ENCODE data around the gene NEUROD1.

The NEUROD1 gene

DNA sequence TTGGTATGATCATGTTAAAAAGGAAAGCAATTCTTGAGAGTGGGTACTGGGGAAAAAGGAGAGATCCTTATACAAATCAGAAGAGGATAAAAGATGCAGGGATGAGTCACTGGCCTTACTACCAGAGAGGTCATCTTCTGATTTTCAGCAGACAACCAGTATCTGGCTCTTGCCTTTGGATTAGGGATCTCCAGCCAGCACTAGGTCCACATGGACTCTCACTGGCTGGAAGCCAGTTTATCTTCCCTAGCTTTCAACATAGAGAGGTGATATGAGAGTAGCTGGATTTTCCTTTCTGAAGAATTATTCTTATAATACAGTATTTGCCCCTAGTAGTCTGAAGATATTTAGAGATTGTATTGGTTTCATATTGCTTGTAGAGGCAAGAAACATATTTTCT lies 53.6 kb downstream of the NEUROD1 start:
- H3F3A ChIP-seq (ENCODE audit: insufficient read depth, low read length) = no peaks in the 10 kb centered on the region
- H3K9me2 ChIP-seq (replicated peaks; ENCODE audit: insufficient read depth, low read length) = no peaks in the 10 kb centered on the region
- no peak overlapping the region for H3K4me2 ChIP-seq (ENCODE audit: low read depth, low read length)
- TF ChIP-seq, protein P1, sequence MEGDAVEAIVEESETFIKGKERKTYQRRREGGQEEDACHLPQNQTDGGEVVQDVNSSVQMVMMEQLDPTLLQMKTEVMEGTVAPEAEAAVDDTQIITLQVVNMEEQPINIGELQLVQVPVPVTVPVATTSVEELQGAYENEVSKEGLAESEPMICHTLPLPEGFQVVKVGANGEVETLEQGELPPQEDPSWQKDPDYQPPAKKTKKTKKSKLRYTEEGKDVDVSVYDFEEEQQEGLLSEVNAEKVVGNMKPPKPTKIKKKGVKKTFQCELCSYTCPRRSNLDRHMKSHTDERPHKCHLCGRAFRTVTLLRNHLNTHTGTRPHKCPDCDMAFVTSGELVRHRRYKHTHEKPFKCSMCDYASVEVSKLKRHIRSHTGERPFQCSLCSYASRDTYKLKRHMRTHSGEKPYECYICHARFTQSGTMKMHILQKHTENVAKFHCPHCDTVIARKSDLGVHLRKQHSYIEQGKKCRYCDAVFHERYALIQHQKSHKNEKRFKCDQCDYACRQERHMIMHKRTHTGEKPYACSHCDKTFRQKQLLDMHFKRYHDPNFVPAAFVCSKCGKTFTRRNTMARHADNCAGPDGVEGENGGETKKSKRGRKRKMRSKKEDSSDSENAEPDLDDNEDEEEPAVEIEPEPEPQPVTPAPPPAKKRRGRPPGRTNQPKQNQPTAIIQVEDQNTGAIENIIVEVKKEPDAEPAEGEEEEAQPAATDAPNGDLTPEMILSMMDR (IDR thresholded peaks at IDR 0.05; ENCODE audit: low read length) = no peak
- TF ChIP-seq EZH2phosphoT487 (IDR thresholded peaks at IDR 0.05; ENCODE audit: low read length) (no peak), EZH2 (optimal IDR thresholded peaks at IDR 0.05; ENCODE audit: low read depth, low read length) (no peak)
- no peaks in the 10 kb centered on the region for H3K9me3 ChIP-seq (replicated peaks; ENCODE audit: insufficient read depth, low read length)
- H3K36me3 ChIP-seq (replicated peaks; ENCODE audit: insufficient read depth, low read length) = no peaks in the 10 kb centered on the region
- H4K20me1 ChIP-seq (ENCODE audit: insufficient read depth, low read length) = no peaks in the 10 kb centered on the region
- no peaks in the 10 kb centered on the region for H3K27me3 ChIP-seq (replicated peaks; ENCODE audit: insufficient read depth, low read length)
- H3K27ac ChIP-seq (ENCODE audit: low read length) = no peak overlapping the region
- DNase-seq = no peak
- no peak overlapping the region for H3K4me3 ChIP-seq (ENCODE audit: low read length)
- H3K9ac ChIP-seq (ENCODE audit: low read length) = no peak overlapping the region
- H3K4me1 ChIP-seq (ENCODE audit: low read length) = no peaks in the 10 kb centered on the region
- no peaks in the 10 kb centered on the region for H3K79me2 ChIP-seq (ENCODE audit: low read length)
- H2AFZ ChIP-seq (ENCODE audit: low read length) = no peak overlapping the region

Data from MM.1S (cell line).